GM18498 (cell line): ENCODE measurements around the gene RUVBL1.

Source experiments
- ATAC-seq: cut with Tn5 transposase; IDR thresholded peaks from one replicate; pipeline ENCODE4 v1.9.1; 2021; ENCODE audit warnings: mild to moderate bottlenecking, moderate library complexity; ENCODE audit not compliant: unreplicated experiment

The RUVBL1 gene

DNA sequence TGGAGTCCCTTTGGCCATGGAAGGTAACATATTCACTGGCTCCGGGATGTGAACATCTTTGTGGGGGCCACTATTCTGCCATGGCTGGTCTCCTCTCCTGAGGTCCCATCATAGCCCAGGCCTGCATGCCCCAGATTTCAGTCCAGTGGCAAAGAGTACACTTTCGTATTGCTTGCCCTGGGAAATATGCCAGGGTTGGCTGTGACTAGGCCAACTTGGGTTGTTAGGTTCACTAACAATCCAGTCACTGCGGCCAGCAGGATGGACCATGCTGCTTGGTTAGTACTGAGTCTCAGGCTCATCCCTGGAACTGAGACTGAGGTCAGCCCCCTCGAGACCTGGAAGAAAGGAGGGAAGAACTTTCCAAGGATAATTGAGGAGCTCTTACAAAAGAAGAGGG is 19.9 kb upstream of the RUVBL1 start:
- no peak for ATAC-seq

GRCh38 chr3:128133273-128133883 is 9.8 kb upstream of the RUVBL1 start:
- no peak for ATAC-seq

DNA sequence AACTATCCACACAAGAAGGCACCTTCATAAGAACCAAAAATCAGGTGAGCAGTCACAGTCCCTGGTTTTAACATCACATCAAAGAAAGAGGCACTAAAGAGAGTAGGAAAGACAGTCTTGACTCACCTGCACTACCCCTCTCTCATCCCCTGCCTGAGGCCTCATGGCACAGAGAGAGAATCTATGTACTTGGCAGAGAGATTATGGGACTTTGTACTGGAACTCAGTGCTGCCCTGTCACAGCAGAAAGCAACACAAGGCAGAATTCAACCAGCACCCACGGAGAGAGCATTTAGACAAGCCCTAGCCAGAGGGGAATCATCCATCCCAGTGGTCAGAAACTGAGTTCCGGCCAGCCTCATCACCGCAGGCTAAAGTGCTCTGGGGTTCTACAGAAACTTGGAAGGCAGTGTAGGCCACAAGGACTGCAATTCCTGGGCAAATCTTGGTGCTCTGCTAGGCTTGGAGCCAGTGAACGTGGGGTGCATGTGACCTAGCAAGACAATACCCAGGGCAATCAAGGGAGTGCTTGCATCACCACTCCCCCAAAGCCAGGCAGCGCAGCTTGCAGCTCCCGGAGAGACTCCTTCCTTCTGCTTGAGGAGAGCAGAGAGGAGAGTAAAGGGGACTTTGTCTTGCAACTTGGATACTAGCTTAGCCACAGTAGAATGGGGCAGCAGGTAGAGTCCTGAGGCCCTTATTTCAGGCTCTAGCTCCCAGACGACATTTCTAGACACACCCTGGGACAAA is 8.5 kb upstream of the RUVBL1 start:
- no peak for ATAC-seq

DNA sequence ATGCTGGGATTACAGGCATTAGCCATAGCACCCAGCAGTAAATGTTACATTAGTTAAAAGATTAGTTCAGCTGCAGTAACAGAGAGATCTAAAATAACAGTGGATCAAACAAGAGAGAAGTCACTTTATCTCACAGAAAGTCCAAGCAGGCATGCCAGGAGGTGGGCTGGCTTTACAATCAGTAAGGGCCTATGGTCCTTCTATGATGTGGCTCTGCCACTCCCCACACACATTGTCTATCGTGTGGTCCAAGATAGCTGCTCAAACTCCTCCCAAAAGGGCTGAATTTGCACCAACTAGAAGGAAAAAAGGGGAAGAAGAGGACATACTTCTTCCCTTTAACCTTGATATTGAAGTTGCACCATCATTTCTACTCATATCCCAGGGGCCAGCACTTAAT is 4.6 kb upstream of the RUVBL1 start:
- no peak for ATAC-seq

DNA sequence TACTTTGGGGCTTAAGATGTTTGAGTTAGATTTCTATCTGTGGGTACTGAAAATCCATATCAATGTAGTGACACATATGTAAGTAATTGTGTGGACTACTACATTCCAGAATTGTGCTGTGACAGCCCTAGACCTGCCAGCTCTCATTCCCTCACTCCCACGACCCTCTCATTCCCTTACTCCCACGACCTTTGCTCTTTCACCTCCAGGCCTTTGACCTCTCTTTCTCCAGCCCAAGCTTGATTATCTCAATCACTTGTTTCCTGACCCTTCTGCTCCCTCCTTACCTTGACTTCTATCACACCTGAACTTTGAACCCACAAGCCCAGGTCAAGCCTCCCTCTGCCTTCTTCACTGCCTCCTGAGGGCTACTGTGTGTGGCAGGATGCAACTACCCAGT is 3.6 kb upstream of the RUVBL1 start:
- no peak for ATAC-seq

- peak; percentile 3 for ATAC-seq
Measured at GRCh38 chr3:128123156-128123537, 465 bp downstream of the RUVBL1 start.

GRCh38 chr3:128122013-128122412 is 1.6 kb downstream of the RUVBL1 start:
- no peak for ATAC-seq

DNA sequence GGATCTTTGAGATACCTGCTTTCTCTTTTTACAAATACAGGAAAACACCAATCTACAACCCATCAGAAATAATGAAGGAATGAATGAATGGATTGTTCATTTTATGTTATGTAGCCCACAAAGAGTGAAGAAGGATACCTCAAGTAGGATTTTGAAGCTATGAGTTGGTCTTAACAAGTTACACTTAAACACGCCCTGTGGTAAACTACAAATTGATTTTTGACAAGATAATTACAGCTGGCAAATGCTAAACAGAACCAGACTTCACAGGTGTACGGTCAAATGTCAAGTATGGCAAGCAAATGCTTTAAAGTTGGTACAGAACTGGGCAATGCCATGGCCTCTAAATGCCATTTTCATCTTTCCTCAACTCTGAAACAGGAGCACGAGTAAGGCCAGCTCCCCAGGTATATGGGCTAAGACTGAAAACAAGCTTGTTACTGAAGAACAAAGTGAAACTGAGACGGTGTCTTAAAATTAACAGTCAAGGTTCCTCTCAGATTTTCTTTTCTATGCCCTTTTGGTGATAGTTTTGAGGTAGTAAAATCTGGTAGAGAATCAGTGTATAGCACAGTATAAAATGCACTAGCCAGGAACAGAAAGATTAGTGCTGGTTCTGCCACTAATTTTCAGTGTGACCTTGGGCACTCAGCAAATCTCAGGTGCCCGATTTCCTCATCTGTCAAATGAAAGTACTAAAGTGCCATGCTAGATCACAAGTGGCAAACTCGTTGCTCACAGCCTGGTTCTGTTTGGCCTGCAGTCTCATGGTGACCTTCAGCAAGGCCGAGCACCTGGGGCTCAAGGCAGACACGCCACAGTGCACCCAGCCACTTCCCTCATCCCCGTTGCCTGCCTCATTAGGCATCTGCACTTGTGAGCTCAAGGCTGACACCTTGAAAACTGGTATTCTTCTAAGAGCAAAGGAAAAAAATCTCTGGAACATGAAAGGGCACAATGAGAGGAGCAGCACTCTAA is 9.5 kb downstream of the RUVBL1 start:
- peak; percentile 77 for ATAC-seq

GRCh38 chr3:128112357-128112968 is 11.1 kb downstream of the RUVBL1 start:
- ATAC-seq = no peak

GRCh38 chr3:128111147-128111546 is 12.5 kb downstream of the RUVBL1 start:
- ATAC-seq = no peak

- no peak for ATAC-seq
Measured at GRCh38 chr3:128107834-128108233, 15.8 kb downstream of the RUVBL1 start.

- ATAC-seq = no peak
Measured at GRCh38 chr3:128103136-128103676, 20.4 kb downstream of the RUVBL1 start.

- ATAC-seq = no peak
Measured at GRCh38 chr3:128100638-128101037, 23.0 kb downstream of the RUVBL1 start.

DNA sequence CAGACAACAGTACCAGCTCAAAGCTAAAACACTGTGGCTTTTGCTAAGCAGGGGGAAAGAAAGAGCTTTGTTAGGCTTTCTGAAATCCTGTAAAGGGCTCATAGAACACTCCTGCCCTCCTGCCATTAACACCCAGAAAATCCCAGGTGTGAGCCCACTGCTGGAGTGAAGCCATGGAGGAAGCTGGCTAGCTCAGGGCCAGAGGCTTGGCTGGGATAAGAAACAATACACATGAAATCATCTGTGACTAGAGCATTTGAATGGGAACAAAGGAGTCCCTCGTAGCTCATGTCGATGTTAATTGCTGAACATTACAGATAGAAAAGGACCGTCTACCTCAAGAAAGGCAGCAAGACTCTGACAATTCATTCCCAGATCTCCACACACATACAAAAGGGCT is 23.5 kb downstream of the RUVBL1 start:
- no peak for ATAC-seq

GRCh38 chr3:128098234-128098633 is 25.4 kb downstream of the RUVBL1 start:
- no peak for ATAC-seq

DNA sequence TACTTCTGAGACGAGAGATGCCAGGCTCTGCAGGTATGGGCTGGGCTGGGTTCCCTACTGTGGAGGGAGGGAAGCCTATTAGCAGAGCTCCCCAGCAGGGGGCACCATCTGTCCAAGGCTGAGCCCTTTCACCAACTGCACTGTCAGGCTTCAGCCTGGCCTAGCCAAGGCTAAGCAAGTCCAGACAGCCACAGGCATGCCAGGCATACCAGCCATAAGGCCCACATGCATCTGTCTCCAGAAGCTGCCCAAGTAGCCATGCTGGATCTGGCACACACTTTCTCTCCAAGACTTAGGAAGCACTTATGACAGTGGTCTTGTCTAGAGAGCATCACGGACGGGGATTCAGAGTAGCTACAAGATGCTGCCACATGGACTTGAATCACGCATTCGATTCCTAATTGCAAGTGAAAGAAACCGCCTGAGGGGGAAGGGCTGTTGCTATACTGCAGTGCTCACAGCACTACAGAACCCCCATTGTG is 28.3 kb downstream of the RUVBL1 start:
- ATAC-seq = peak; percentile 83

DNA sequence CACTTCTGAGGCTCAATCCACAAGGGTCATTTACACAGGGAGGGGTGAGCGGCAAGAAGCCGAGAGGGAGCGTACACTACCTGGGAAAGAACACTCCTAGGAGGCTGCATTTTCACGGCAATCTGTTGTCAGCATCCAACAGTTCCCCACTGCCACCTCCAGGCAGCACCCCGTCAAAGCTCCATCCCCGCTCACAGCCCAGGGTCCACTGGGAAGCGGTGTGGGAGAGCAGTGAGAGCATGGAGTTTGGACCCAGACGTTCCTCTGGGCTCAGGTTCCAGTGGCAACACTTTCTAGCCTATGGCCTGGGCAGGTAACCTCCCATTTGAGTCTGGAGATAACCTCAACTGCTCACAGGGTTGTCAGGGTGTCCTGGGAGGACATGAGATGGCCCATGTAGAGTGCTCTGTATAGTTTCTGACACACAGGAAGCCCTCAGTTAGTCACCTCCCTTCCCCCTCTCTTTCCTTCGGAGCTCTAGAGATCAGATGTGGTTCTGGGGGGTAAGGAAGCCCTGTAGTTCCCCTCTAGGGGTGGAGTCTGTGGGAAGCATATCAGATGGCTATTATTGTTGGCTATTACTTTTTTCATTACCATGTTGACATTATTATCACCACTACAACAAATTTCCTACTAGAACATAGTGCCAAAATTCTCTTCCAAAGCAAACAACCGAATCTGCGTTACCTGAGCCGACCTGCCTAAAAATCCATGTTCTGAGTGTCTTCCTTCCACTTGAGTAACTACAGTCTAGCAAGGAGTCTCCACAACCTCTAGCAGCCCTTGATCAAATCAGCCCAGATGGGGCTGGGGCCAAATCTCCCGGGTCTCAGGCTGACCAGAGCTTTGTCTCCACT is 29.1 kb downstream of the RUVBL1 start:
- peak; percentile 6 for ATAC-seq

- no peak for ATAC-seq
Measured at GRCh38 chr3:128091586-128091985, 32.0 kb downstream of the RUVBL1 start.

DNA sequence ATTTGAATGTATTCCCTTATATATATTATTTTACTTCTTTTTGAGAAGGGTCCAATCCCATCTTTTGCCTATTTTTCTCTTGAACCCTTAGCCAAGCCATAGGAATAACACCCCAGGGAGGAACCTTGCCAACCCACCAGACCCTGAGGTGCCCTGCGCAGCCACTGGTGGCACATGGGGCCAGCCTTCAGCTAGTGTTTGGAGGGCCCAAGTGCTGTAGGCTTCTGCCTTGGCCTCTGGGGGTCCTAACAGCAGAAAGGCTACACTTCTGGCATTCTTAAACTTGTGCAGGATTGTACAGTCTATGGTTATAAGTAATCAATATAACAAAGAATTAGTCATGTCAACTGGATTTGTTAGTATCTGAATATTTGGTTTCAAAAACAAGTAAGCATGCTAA is 34.5 kb downstream of the RUVBL1 start:
- ATAC-seq = no peak

DNA sequence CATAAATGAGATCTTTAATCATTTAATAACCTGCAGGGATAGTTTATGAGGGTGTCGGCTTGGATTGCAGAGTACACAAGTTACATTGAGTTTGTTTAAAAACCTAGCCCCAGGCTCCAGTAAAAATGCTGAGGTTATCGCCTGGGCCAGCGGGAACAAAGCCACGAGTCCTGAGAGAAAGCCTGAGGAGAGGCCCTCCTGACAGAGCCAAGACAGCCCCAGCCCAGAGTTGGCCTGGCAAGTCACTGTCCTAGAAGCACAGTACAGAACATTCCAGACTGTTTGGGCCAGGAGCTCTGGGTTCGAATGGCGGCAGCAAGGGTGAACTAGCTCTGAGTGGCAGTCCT is 39.0 kb downstream of the RUVBL1 start:
- no peak for ATAC-seq
